Uterus (tissue), 4 donors: ENCODE data around the gene GNG7. TPM values are rescaled to one million over a fixed set of nuclear protein-coding genes. Genes with fewer than 3 reads are reported as not detected.
"Not testable (repeated sequence)": the region's sequence is repeated elsewhere in the genome, so short reads cannot be mapped to it uniquely, and the experiment has no call there.

Experiments used
- DNase-seq, 2 donors: peaks; one replicate each; pipeline ENCODE4 v3.0.0-alpha.2; 2019 to 2020
- H3K27ac ChIP-seq, 2 donors: fragments of 200-600 bp; sonication (generic); 1 replicate in 1 of 2; 2 replicates in 1 of 2; pipeline ENCODE4 v1.5.1; 2016 to 2018
- H3K27me3 ChIP-seq, 2 donors: fragments of 200-600 bp; sonication (generic); one replicate each; pipeline ENCODE4 v1.5.1; 2018 to 2019; ENCODE audit warnings: control low read depth in 1 of 2
- H3K36me3 ChIP-seq, 2 donors: fragments of 200-600 bp; sonication (generic); one replicate each; pipeline ENCODE4 v1.5.1; 2019; ENCODE audit warnings: control low read depth in 1 of 2
- H3K4me1 ChIP-seq, 2 donors: fragments of 200-600 bp; sonication (generic); one replicate each; pipeline ENCODE4 v1.5.1; 2018 to 2019; ENCODE audit warnings: control low read depth in 1 of 2
- H3K4me3 ChIP-seq, 2 donors: fragments of 200-600 bp; sonication (generic); 1 replicate in 1 of 2; 2 replicates in 1 of 2; pipeline ENCODE4 v1.5.1; 2018 to 2019; ENCODE audit warnings: mild to moderate bottlenecking in 1 of 2
- H3K9me3 ChIP-seq, 2 donors: fragments of 200-600 bp; sonication (generic); one replicate each; pipeline ENCODE4 v1.5.1; 2019; ENCODE audit warnings: control low read depth in 1 of 2
- POLR2A ChIP-seq, 2 donors: fragments of 450-650 bp; IDR thresholded peaks; one replicate each; pipeline ENCODE4 v1.6.1; 2016; ENCODE audit warnings: antibody characterized with exemption in 2 of 2, mild to moderate bottlenecking in 1 of 2, moderate library complexity in 1 of 2
- intact Hi-C: fragments of 100-400 bp; cut with DNase I; formaldehyde crosslinking; loops from one replicate; pipeline ENCODE4 v1.15.1; 2023; ENCODE audit warnings: low total_unique reads
- total RNA-seq, 4 donors: library from RNA; depleted of rRNA in 3 of 4; stranded (reverse); fragments of >200 nt in 3 of 4; gene quantifications; one replicate each; pipeline versions ENCODE4 v1.1.0 to v1.2.4, GENCODE V29; 2014 to 2023
- TF ChIP-seq, protein P1 (sequence below), 4 experiments: fragments of 200-600 bp in 2 of 4; fragments of 450-650 bp in 2 of 4; sonication (generic) in 2 of 4; IDR thresholded peaks; one replicate each; pipeline ENCODE4 v1.5.1; 2016 to 2019; ENCODE audit warnings: antibody characterized with exemption in 4 of 4, mild to moderate bottlenecking in 2 of 4, moderate library complexity in 1 of 4
- donor health status: DM: yes; HTN: yes; CAD: no.

Gene GNG7
- total RNA-seq, 4 donors from 2014 or later = 0.88 to 11.1 (median 3.2) TPM

- intact Hi-C loops = no loop called here
- H3K9me3 ChIP-seq = no peaks in the 10 kb centered on the region
- H3K27ac ChIP-seq = no peak overlapping the region
- no peaks in the 10 kb centered on the region for H3K27me3 ChIP-seq
- no peak for DNase-seq
- no peaks in the 10 kb centered on the region for H3K4me1 ChIP-seq
- no peaks in the 10 kb centered on the region for H3K36me3 ChIP-seq
- no peak overlapping the region for H3K4me3 ChIP-seq
- TF ChIP-seq, protein P1, sequence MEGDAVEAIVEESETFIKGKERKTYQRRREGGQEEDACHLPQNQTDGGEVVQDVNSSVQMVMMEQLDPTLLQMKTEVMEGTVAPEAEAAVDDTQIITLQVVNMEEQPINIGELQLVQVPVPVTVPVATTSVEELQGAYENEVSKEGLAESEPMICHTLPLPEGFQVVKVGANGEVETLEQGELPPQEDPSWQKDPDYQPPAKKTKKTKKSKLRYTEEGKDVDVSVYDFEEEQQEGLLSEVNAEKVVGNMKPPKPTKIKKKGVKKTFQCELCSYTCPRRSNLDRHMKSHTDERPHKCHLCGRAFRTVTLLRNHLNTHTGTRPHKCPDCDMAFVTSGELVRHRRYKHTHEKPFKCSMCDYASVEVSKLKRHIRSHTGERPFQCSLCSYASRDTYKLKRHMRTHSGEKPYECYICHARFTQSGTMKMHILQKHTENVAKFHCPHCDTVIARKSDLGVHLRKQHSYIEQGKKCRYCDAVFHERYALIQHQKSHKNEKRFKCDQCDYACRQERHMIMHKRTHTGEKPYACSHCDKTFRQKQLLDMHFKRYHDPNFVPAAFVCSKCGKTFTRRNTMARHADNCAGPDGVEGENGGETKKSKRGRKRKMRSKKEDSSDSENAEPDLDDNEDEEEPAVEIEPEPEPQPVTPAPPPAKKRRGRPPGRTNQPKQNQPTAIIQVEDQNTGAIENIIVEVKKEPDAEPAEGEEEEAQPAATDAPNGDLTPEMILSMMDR (IDR thresholded peaks at IDR 0.05) = no peak
Measured at GRCh38 chr19:2558543-2558942, 144.0 kb downstream of the GNG7 start.

DNA sequence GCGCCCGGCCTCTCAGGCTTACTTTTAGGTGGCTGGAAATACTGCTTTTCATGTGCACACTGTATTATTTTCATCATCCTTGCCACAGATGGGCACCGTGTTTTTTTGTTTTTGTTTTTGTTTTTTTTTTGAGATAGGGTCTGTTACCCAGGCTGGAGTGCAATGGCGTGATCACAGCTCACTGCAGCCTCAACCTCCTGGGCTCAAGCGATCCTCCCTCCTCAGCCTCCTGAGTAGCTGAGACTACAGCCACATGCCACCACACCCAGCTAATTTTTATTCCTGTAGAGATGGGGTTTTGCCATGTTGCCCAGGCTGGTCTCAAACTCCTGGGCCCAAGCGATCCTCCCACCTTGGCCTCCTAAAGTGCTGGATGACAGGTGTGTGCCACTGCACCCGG is 144.4 kb downstream of the GNG7 start:
- H3K4me3 ChIP-seq, H3K4me1 ChIP-seq, intact Hi-C loops, H3K27me3 ChIP-seq, DNase-seq, H3K27ac ChIP-seq, H3K9me3 ChIP-seq, H3K36me3 ChIP-seq: not testable (repeated sequence)

DNA sequence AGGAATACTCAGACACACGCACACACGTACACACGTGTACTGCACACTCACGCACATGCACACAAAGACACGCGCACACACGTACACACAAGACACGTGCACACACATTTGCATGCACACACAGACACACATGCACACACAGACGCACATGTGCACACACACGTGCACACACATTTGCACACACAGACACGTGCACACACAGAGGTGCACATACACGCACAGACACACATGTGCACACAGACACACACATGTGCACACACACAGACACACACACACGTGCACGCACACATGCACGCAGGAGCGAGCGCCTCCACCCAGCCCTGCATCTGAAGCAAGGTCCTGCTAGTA is 145.4 kb downstream of the GNG7 start:
- no peaks in the 10 kb centered on the region for H3K9me3 ChIP-seq
- H3K4me3 ChIP-seq = no peak overlapping the region
- H3K36me3 ChIP-seq = no peaks in the 10 kb centered on the region
- no peaks in the 10 kb centered on the region for H3K4me1 ChIP-seq
- no peak for TF ChIP-seq POLR2A (IDR thresholded peaks at IDR 0.05)
- no peak for DNase-seq
- H3K27me3 ChIP-seq = no peaks in the 10 kb centered on the region
- H3K27ac ChIP-seq = no peak overlapping the region
- intact Hi-C loops = no loop called here

- no peak for DNase-seq
- no peaks in the 10 kb centered on the region for H3K36me3 ChIP-seq
Measured at GRCh38 chr19:2556221-2557092, 146.0 kb downstream of the GNG7 start.

DNA sequence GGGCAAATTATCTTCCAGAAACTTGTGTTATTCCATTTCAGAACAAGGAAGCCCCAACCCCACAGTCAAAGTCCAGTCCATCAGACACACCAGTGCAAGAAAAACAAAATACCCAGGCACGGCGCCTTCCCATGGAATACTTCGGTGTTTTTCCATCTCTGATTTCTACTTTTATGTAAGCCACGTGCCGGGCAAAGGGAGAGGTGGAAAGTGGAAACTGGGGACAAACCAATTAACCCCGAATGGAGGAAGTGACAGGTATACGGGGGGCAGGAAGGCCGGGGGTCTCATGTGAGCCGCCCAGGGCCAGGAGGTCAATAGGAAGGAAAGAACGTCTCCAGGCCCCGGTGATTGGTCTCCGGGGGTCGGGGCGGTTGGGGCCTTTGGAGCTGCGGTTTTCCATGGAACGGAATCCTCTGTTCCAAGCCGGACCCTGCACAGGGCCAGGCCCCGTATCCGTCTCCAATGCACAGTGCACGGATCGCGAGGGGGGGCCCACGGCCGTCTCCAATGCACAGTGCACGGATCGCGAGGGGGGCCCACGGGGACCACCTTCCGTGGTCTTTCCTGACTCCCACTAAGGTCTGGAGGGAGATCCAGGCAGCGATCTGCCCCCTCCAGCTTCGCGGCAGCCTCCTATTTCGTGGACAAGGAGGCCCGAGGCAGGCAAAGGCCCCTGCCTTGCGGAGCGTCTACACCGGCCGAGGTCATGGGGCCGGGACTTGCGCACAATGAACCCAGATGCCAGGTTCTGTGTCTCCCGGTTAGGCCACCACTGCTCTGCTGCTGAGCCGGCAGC is 146.9 kb downstream of the GNG7 start:
- no peaks in the 10 kb centered on the region for H3K9me3 ChIP-seq
- H3K36me3 ChIP-seq = no peaks in the 10 kb centered on the region
- H3K27ac ChIP-seq = peak overlapping the region; percentile 32 to 67
- no peak overlapping the region for H3K4me3 ChIP-seq
- H3K4me1 ChIP-seq = no peaks in the 10 kb centered on the region
- intact Hi-C loops = no loop called here
- DNase-seq = no peak
- no peak for TF ChIP-seq POLR2A (IDR thresholded peaks at IDR 0.05)
- TF ChIP-seq, protein P1 (IDR thresholded peaks at IDR 0.05) = no peak
- H3K27me3 ChIP-seq = no peaks in the 10 kb centered on the region

More at GRCh38 chr19:2556221-2557092, 146.0 kb downstream of the GNG7 start:
- H3K27ac ChIP-seq = peak overlapping the region; percentile 32 to 67
- no peaks in the 10 kb centered on the region for H3K9me3 ChIP-seq
- H3K4me3 ChIP-seq = no peak overlapping the region
- intact Hi-C loops = no loop called here
- H3K4me1 ChIP-seq = no peaks in the 10 kb centered on the region
- no peaks in the 10 kb centered on the region for H3K27me3 ChIP-seq
- TF ChIP-seq, protein P1 (IDR thresholded peaks at IDR 0.05) = no peak
- TF ChIP-seq POLR2A (IDR thresholded peaks at IDR 0.05) = no peak

- Histone ChIP-seq H3K27me3 (no peaks in the 10 kb centered on the region), H3K27ac (peak overlapping the region; percentile 32 to 67), H3K4me1 (no peaks in the 10 kb centered on the region), H3K36me3 (no peaks in the 10 kb centered on the region), H3K4me3 (no peak overlapping the region), H3K9me3 (no peaks in the 10 kb centered on the region)
- TF ChIP-seq, protein P1 (IDR thresholded peaks at IDR 0.05) = no peak
- no peak for TF ChIP-seq POLR2A (IDR thresholded peaks at IDR 0.05)
- intact Hi-C loops = no loop called here
- DNase-seq = peak in 1 of 2 donors; percentile 54
Measured at GRCh38 chr19:2554856-2555255, 147.6 kb downstream of the GNG7 start.
